Measurements from ENCODE around the gene SLCO2A1.

SLCO2A1 gene

DNA sequence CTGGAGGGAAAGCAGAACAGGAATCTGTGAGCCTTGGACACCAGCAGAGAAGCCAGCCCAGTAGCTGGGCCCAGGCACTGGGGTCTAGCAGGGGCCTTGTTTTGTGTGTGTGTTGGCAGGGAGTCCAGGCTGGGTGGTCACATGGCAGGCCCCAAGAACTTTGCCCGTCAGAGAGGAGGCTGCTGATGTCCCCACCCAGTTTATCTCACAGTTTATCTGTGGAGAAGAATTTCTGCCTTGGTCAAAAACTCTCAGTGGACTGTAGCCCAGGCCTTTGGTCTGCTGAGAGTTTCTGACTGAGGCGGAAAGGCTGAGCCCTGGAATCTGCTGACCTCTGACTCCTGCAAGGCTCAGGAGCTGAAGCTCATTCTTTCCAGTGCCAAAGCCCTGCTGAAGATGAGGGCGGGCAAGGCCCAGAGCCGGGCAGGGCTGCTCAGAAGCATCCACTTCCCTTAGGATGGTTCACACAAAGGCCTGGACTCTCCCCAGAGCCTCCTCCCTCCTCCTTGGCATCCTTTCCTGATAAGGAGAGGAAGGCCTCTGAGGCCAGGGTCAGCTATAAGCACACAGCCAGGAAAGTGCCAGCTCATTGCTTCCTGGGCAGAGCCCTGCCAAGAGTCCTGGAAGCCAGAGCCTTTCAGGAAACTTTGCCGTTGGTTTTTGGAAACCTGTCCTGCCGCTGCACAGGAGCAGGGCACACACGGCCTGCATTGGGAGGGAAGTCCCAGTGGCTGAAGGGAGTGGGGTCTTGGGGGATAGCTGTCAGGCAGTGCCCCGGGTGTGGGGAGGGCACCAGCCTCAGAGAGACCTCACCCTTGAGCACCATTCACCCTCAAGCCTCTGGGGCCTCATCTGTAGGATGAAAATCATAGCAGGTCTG lies 37.2 kb upstream of the SLCO2A1 start:
- Mint-ChIP-seq H3K36me3 (no peaks in the 10 kb centered on the region), H3K4me3 (no peak overlapping the region), H3K4me1 (no peaks in the 10 kb centered on the region), H3K9me3 (no peaks in the 10 kb centered on the region), H3K27ac (no peak overlapping the region)
- ATAC-seq (peak; percentile 27), DNase-seq (ENCODE audit: low spot score in 2 of 2) (no peak)

DNA sequence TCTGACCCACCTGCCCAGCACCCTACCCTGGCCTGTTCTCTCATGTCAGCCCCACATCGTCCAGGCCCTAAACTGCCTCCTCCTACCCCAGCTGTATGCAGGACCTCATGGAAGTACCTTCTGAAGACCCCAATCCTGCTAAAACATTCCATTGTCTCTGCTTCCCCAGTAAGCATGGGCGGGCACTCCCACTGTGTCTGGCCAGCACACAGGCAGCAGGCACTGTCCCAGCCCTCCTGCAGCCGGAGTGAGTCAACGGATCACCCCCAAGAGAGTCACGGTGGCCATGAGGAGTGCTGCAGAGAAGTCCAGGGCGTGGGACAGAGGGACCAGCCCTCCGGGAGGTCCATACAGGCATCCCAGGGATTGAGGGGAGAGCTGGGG lies 36.4 kb upstream of the SLCO2A1 start:
- Mint-ChIP-seq H3K4me3 (no peak overlapping the region), H3K4me1 (no peaks in the 10 kb centered on the region), H3K36me3 (no peaks in the 10 kb centered on the region), H3K27ac (no peak overlapping the region), H3K9me3 (no peaks in the 10 kb centered on the region)
- DNase-seq (ENCODE audit: low spot score in 2 of 2) (no peak), ATAC-seq (no peak)

DNA sequence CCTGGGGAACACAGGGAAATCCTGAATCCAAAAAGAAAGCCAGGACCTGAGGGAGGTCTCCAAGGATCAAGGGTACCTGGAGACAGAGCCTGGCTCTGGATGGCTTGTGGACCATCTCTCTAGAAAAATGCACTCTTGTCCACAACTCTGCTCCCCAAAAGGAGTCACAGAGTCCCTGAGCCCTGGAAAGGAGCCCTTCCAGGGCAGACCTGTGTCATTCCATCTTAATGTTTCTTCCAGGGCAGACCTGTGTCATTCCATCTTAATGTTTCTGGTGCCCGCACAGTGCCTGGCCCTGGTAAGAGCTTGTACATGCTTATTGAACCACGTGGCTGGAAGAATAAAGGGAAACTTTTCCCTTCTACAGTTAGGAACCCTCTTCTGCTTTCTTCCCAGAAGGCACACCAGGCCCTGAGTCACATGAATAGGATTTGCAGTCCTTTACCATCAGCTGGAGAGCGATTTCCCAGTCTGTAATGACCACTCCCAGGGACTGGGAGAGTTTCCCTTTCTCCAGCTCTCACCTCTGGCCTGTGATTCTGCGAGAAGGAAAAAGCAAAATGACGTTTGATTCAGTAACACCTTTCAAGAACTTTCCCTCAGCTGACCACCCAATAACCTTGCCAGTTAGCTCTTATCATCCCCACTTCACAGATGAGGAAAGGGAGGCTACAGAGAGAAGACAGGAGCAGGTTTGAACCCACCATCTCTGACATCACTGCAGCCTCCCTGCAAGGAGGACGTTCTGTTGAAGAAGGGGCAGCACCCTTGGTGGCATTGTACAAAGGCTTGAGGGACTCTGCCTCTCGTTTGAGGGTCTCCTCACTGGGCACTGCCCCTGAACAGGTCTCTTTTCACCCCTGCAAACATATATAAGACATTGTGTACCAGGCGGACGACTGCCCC lies 35.8 kb upstream of the SLCO2A1 start:
- ATAC-seq (no peak), DNase-seq (ENCODE audit: low spot score in 2 of 2) (no peak)
- Mint-ChIP-seq H3K27ac (no peak overlapping the region), H3K9me3 (no peaks in the 10 kb centered on the region), H3K36me3 (no peaks in the 10 kb centered on the region), H3K4me3 (no peak overlapping the region), H3K4me1 (no peaks in the 10 kb centered on the region)

DNA sequence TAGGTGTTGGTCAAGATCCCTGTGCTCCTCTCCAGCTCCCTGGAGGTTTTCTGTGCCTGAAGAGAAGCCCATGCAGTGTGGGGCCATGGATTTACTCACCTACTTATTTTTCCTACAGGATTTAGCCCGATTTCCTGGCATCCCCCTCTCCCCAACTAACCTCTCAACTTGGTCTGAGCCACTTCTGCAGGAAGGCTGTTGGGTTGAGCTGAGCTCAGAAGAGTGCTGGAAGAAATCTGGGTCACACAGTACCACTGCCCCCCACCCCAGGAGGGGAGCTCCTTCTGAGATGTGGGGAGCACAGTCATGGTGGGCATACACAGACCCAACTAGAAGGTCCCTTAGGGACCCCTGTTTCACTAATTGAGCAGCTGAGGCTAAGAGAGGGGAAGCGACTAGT lies 34.4 kb upstream of the SLCO2A1 start:
- no peak overlapping the region for H3K4me3 Mint-ChIP-seq
- DNase-seq (ENCODE audit: low spot score in 2 of 2), result no peak
- H3K4me1 Mint-ChIP-seq, result no peaks in the 10 kb centered on the region
- H3K9me3 Mint-ChIP-seq, result no peaks in the 10 kb centered on the region
- H3K27ac Mint-ChIP-seq, result no peak overlapping the region
- ATAC-seq, result no peak
- H3K36me3 Mint-ChIP-seq, result no peaks in the 10 kb centered on the region

DNA sequence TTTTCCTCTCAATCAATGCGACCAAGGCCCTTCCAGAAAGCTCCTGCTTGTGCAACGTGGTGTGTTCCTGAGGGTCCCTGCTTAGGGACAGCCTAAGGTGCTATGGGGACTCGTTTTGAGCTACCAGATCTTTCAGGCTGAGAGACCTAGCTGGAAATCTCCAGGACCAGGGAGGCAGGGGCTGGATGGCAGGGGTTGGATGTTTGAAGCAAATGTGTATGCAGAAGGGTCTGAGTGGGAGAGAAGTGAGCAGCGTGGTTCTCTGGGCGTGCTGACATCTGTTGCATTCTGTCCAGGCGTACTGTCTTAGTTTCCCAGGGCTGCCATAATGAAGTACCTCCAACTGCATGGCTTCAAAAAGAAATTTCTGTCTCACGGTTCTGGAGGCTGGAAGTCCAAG lies 31.7 kb upstream of the SLCO2A1 start:
- DNase-seq (ENCODE audit: low spot score in 2 of 2), result no peak
- H3K4me1 Mint-ChIP-seq, result peaks cover 6% of the 10 kb centered on the region
- H3K4me3 Mint-ChIP-seq, result no peak overlapping the region
- no peaks in the 10 kb centered on the region for H3K9me3 Mint-ChIP-seq
- no peak overlapping the region for H3K27ac Mint-ChIP-seq
- no peak for ATAC-seq
- no peaks in the 10 kb centered on the region for H3K36me3 Mint-ChIP-seq

DNA sequence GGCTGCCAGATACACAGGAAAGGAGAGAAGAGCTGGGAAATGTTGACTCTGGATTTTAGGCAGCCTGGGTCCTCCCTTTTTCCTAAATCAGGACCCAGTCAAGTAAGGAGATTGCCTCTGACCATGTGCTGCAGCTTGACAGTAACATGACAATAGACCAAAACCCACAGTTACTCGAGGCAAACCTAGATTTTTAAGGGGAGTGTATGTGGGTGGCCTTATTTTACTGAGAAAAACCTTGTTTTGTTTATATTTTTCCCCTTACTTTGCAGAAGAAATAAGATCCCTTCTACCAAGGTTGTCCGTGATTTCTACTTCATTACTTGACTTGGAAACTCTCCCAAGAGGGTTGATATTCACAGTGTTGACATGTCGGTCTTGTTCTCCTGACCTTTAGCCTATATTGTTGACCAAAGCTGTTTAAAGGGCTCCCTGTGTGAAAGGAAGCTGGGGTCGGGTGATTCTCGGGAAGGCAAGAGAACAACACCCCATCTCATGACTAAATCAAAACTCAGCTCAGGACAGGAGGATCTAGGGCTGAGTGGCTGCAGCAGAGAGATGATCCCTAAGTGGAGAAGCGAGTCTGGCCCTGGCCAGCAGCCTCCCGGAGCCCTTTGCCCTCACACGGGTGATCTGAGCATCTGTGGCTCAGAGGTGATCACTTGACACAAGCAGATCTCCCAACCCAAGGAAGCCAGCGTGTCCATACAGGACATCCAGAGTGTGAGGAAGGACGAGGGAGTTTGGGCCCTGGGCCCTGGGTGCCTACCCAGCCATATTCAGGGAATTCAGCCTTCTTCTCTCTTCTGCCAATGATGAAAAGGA lies 31.0 kb upstream of the SLCO2A1 start:
- H3K4me3 Mint-ChIP-seq, result no peak overlapping the region
- ATAC-seq, result no peak
- no peak overlapping the region for H3K27ac Mint-ChIP-seq
- peaks cover 7% of the 10 kb centered on the region for H3K4me1 Mint-ChIP-seq
- H3K36me3 Mint-ChIP-seq, result no peaks in the 10 kb centered on the region
- no peaks in the 10 kb centered on the region for H3K9me3 Mint-ChIP-seq
- no peak for DNase-seq (ENCODE audit: low spot score in 2 of 2)

DNA sequence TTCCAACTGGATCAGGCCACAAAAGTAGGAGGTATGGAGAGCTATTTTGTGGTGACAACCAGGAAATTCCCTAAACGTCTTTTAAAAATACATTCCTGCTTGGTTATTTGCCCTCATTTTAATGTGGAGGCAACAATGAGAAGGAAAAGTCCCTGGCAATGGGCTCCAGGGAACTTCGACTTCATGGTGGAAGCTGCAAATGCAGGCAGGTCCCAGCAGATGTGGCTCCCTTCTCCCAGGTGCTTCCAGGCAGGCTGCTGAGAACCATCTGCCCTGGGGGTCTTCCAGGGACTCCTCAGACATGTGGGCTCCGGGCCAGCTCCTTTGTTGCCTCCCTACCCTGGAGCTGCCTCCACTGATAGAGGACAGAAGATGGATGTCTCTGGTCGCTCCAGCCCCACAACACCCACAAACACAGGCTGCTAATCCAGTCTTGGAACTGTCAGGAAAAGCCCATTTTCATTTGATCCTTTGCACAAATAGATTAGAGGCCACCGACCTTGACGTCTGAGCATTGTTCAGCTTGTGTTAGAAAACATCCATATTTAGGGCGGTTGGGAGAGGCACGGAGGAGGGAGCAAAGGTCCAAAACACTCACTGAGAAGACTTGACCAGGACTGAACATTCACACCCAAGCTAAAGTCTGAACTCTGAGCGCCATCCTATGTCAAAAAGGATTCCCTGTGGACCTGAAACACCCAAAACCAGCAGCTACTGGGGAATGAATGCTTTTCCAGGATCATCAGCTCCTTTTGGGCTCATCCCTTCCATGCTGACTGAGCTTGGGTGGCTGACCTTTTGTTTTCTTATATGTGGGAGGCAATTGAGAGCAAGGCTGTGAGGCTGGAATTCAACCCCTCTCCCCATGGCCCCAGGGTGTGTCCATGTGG lies 30.2 kb upstream of the SLCO2A1 start:
- Mint-ChIP-seq H3K36me3 (no peaks in the 10 kb centered on the region), H3K4me1 (peaks cover 9% of the 10 kb centered on the region), H3K4me3 (no peak overlapping the region), H3K27ac (no peak overlapping the region), H3K9me3 (no peaks in the 10 kb centered on the region)
- no peak for ATAC-seq
- no peak for DNase-seq (ENCODE audit: low spot score in 2 of 2)

DNA sequence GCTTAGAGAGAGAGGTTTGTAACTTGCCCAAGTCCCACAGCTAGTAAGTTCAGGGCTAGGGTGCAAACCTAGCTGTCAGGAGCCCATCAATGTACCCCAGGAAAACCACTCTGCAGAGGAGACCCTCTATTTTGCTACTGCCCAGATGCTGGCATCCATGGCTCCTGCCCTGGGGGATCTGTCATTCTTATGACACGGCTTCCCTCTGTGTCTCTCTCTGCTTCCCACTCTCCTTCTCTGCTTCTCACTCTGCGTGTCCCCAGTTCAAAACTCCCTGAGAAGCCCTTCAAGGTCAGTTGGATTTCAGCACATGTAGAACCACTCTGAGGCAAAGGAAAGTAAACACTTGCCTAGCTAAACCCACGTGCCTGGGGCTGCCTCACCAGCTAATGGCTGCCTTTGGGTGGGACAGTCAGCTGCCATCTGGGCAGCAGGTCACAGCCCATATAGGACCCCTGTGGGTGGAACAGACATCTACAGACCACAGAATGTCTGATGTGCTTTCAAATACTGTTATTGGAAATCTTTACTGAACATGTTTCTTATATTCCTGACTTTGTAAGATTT lies 29.4 kb upstream of the SLCO2A1 start:
- Mint-ChIP-seq H3K36me3 (no peaks in the 10 kb centered on the region), H3K4me3 (no peak overlapping the region), H3K4me1 (peaks cover 12% of the 10 kb centered on the region), H3K9me3 (no peaks in the 10 kb centered on the region), H3K27ac (no peak overlapping the region)
- DNase-seq (ENCODE audit: low spot score in 2 of 2), result no peak
- no peak for ATAC-seq

DNA sequence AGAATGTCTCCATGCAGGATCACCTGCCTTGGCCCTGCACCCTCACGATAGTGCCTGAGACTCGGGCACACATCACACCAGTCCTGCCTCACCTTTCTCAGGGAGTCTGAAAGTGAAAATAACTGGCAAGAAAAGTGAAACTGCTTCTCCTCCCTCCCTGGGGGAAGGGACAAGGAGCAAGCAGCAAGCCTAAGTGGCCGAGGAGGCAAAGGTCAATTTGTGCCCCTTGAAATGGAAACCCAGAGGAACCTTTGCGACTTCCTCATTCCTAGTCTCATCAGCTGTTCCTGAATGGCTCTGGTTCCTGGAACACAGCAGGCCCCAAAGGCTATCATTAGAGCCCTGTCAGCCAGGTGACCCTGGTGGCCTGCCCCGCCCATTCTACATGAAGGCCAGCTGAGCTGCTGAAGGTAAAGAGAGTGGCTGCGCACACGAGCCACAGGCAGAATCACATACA lies 28.0 kb upstream of the SLCO2A1 start:
- no peak for ATAC-seq
- no peak overlapping the region for H3K4me3 Mint-ChIP-seq
- H3K27ac Mint-ChIP-seq, result no peak overlapping the region
- no peaks in the 10 kb centered on the region for H3K9me3 Mint-ChIP-seq
- no peak for DNase-seq (ENCODE audit: low spot score in 2 of 2)
- peaks cover 12% of the 10 kb centered on the region for H3K4me1 Mint-ChIP-seq
- no peaks in the 10 kb centered on the region for H3K36me3 Mint-ChIP-seq

DNA sequence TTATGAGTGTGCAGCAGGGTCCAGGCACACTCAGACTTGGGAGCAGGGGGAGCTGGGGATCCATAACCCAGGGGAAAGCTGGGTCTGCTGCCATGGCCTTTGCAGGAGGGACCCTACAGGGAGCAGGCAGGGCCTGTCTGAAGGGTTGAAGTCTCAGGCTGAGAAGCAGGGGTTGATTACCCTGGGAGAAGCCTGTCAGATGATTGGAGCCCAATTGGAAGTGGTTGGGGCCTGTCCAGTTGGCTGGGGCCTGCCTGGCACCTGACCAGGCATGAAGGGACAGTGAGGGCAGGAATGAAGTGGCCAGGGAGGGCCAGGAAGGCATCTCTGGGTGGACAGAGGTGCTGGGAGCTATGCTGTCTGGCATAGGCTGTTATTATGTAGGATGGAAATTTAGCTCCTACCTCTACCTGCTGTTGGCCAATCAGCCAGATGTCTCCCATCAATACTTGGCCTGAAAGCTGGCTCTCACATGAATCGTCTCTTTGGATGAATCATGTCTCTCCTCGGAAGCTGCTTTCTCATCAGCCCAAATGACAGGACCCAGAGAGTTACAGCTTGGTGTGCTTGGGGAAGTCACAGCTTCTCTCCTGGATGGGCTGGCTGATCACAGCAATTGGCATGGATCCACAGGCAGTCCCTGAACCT lies 27.4 kb upstream of the SLCO2A1 start:
- no peak for DNase-seq (ENCODE audit: low spot score in 2 of 2)

DNA sequence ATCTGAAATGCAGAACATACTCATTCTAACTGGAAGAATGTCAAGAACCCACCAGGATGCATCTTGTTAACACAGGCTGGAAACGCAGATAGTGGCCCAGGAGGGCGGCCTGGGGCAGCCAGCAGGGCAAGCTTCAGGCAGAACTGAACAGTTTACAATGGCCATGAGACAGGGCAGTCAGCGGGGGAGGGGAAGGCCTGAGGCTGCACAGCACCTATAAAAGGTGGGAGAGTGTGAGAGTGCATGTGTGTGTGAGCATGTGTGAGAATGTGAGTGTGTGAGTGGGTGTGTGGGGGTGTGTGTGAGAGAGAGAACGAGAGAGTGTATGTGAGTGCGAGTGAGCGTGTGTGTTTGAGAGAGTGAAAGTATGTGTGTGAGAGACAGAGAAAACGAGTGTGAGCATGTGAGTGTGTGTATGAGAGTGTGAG lies 26.8 kb upstream of the SLCO2A1 start:
- H3K36me3 Mint-ChIP-seq, result no peaks in the 10 kb centered on the region
- H3K4me1 Mint-ChIP-seq, result peaks cover 12% of the 10 kb centered on the region
- ATAC-seq (no peak), DNase-seq (ENCODE audit: low spot score in 2 of 2) (no peak)
- H3K27ac Mint-ChIP-seq, result no peak overlapping the region
- H3K4me3 Mint-ChIP-seq, result no peak overlapping the region
- H3K9me3 Mint-ChIP-seq, result no peaks in the 10 kb centered on the region

More for the DNA sequence above, 27.4 kb upstream of the SLCO2A1 start:
- H3K4me1 Mint-ChIP-seq, result peaks cover 12% of the 10 kb centered on the region
- no peaks in the 10 kb centered on the region for H3K9me3 Mint-ChIP-seq
- no peak overlapping the region for H3K27ac Mint-ChIP-seq
- no peak for ATAC-seq
- H3K4me3 Mint-ChIP-seq, result no peak overlapping the region
- no peaks in the 10 kb centered on the region for H3K36me3 Mint-ChIP-seq

DNA sequence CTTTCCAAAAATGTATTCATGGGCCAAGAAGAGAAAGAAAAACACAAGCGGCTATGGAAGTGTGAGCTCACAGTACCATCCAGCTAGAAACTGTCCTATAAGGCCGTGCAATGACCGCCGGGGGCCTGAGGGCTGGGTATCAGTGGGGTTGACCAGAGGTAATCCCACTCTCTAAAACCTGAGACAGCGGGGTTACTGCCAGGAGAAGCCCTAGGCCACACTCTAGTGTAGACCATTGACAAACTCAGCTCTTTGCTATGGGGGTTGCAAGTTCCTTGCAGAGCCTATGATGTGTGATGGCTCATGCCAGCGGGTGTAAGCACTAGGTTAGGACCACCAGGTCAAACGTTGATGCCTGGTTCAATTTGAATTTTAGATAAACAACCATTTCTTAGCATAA lies 25.9 kb upstream of the SLCO2A1 start:
- ATAC-seq (no peak), DNase-seq (ENCODE audit: low spot score in 2 of 2) (no peak)
- Mint-ChIP-seq H3K27ac (no peak overlapping the region), H3K4me3 (no peak overlapping the region), H3K9me3 (no peaks in the 10 kb centered on the region), H3K36me3 (no peaks in the 10 kb centered on the region), H3K4me1 (peaks cover 12% of the 10 kb centered on the region)

DNA sequence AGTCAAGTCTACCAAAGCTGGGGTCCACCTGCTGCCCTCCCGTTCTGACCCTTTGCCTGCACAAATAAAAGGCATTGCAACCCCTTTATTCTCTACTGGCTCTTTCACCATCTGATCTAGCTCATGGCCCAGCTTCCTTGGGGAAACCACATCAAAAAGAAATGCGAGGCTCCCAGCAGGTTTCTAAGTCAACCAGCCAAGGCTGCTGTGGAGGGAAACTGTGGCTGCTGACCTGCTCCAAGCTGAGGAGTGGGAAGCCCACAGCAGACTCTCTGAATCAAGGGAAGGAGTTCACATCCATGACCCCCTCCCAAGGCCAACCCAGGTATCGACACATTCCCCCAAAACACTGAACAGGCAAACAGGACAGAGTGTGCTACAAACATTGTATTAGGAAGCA lies 25.2 kb upstream of the SLCO2A1 start:
- DNase-seq (ENCODE audit: low spot score in 2 of 2) (no peak), ATAC-seq (no peak)
- H3K36me3 Mint-ChIP-seq, result no peaks in the 10 kb centered on the region
- no peak overlapping the region for H3K27ac Mint-ChIP-seq
- peaks cover 12% of the 10 kb centered on the region for H3K4me1 Mint-ChIP-seq
- no peak overlapping the region for H3K4me3 Mint-ChIP-seq
- no peaks in the 10 kb centered on the region for H3K9me3 Mint-ChIP-seq

DNA sequence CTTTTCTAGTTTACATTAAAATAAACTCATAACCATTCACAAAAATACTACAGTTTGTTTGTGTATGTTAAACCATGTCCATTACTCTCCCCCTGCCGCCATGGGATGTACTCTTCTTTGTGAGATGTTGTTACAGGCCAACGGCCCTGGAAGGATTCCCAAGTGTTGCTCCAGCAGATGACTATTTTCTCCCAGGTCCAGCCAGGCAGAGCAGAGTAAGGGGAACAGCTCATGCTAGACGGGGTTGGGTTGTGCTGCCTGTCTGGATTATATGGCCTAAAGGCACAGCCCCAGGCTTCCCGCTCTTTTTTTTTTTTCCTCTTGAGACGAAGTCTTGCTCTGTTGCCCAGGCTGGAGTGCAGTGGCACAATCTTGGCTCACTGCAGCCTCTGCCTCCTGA lies 24.5 kb upstream of the SLCO2A1 start:
- no peak overlapping the region for H3K27ac Mint-ChIP-seq
- H3K4me1 Mint-ChIP-seq, result peaks cover 12% of the 10 kb centered on the region
- ATAC-seq, result no peak
- no peak for DNase-seq (ENCODE audit: low spot score in 2 of 2)
- H3K9me3 Mint-ChIP-seq, result no peaks in the 10 kb centered on the region
- H3K36me3 Mint-ChIP-seq, result no peaks in the 10 kb centered on the region
- H3K4me3 Mint-ChIP-seq, result no peak overlapping the region
